IMR-90 (cell line): ENCODE results near the gene WDR5. TPM values are rescaled to one million over a fixed set of nuclear protein-coding genes. Genes with fewer than 3 reads are reported as not detected.
A peak's percentile ranks its signal among the peaks of the same experiment; 100 is the strongest.

Experiments
- ATAC-seq: fragments of 200-7000 bp; cut with Tn5 transposase; 2 replicates; pipeline ENCODE4 v1.9.1; 2020; ENCODE audit warnings: low read depth, mild to moderate bottlenecking, moderate library complexity
- BruUV-seq: library from RNA; stranded (reverse); fragments of 400-500 nt; replicated peaks from 2 replicates; lab custom pipeline; 2021; lab: Mats Ljungman, UMichigan
- CTCF ChIA-PET: fragments of 300-600 bp; formaldehyde crosslinking; extraction: SDS; loops from one replicate; lab custom pipeline; 2021; ENCODE audit warnings: antibody characterized with exemption; lab: Yijun Ruan, JAX
- POLR2A ChIA-PET: fragments of 300-600 bp; sonication (Branson Sonifier 250); formaldehyde crosslinking; loops from one replicate; lab custom pipeline; 2022; ENCODE audit warnings: antibody characterized with exemption; ENCODE audit not compliant: unreplicated experiment; lab: Charles Lee
- DNase-seq: peaks from one replicate; pipeline ENCODE4 v3.0.0; 2013
- H2AFZ ChIP-seq: replicated peaks from 2 replicates; pipeline ENCODE3; 2013; ENCODE audit warnings: low read length, mild to moderate bottlenecking; ENCODE audit not compliant: poor library complexity
- H2AK5ac ChIP-seq: 2 replicates; pipeline ENCODE4 v1.6.1; 2013; ENCODE audit warnings: low read depth, low read length, inconsistent platforms
- H2AK9ac ChIP-seq: replicated peaks from 2 replicates; pipeline ENCODE3; 2013; ENCODE audit warnings: mild to moderate bottlenecking, low read depth, low read length, moderate library complexity; ENCODE audit not compliant: poor library complexity
- H2BK120ac ChIP-seq: 2 replicates; pipeline ENCODE4 v1.6.1; 2013; ENCODE audit warnings: low read depth, low read length, inconsistent platforms
- H2BK15ac ChIP-seq: 3 replicates; pipeline ENCODE4 v1.6.1; 2013; ENCODE audit warnings: low read depth, low read length, inconsistent platforms
- H2BK20ac ChIP-seq: 2 replicates; pipeline ENCODE4 v1.6.1; 2013; ENCODE audit warnings: low read depth, mild to moderate bottlenecking, inconsistent platforms, low read length, moderate library complexity
- H2BK5ac ChIP-seq: 2 replicates; pipeline ENCODE4 v1.6.1; 2013; ENCODE audit warnings: mild to moderate bottlenecking, low read depth, low read length, inconsistent platforms; ENCODE audit not compliant: poor library complexity, severe bottlenecking
- H3K14ac ChIP-seq: replicated peaks from 2 replicates; pipeline ENCODE4 v1.6.1; 2013; ENCODE audit warnings: low read depth, low read length, inconsistent platforms
- H3K18ac ChIP-seq: 2 replicates; pipeline ENCODE4 v1.6.1; 2013; ENCODE audit warnings: low read depth, low read length, control low read depth
- H3K23ac ChIP-seq: 2 replicates; pipeline ENCODE4 v1.6.1; 2013; ENCODE audit warnings: low read depth, low read length, inconsistent platforms
- H3K27ac ChIP-seq: 2 replicates; pipeline ENCODE4 v1.5.1; 2013; ENCODE audit warnings: mild to moderate bottlenecking, control low read depth, low read length; ENCODE audit not compliant: insufficient read depth
- H3K27me3 ChIP-seq: 2 replicates; pipeline ENCODE4 v1.6.1; 2013; ENCODE audit warnings: low read length; ENCODE audit not compliant: control insufficient read depth, insufficient read depth
- H3K36me3 ChIP-seq: 2 replicates; pipeline ENCODE4 v1.6.1; 2013; ENCODE audit warnings: low read length, mixed read lengths; ENCODE audit not compliant: control insufficient read depth, insufficient read depth
- H3K4ac ChIP-seq: 2 replicates; pipeline ENCODE4 v1.6.1; 2013; ENCODE audit warnings: low read depth, low read length, inconsistent platforms
- H3K4me1 ChIP-seq: 2 replicates; pipeline ENCODE4 v1.6.1; 2013; ENCODE audit warnings: low read length, mixed read lengths; ENCODE audit not compliant: control insufficient read depth, insufficient read depth
- H3K4me2 ChIP-seq: 2 replicates; pipeline ENCODE4 v1.6.1; 2013; ENCODE audit warnings: low read depth, mild to moderate bottlenecking, control low read depth, low read length, moderate library complexity
- H3K4me3 ChIP-seq: 2 replicates; pipeline ENCODE4 v1.5.1; 2013; ENCODE audit warnings: low read depth, mild to moderate bottlenecking, control low read depth, low read length, moderate library complexity; ENCODE audit not compliant: insufficient read depth
- H3K56ac ChIP-seq: 2 replicates; pipeline ENCODE4 v1.6.1; 2013; ENCODE audit warnings: low read length, inconsistent platforms; ENCODE audit not compliant: insufficient read depth; ENCODE audit errors: extremely low read depth
- H3K79me1 ChIP-seq, 2 experiments: 2 replicates each; pipeline ENCODE4 v1.6.1; 2013; ENCODE audit warnings: low read length in 2 of 2, inconsistent platforms in 1 of 2, low read depth in 1 of 2
- H3K9ac ChIP-seq: 2 replicates; pipeline ENCODE4 v1.6.1; 2013; ENCODE audit warnings: low read depth, low read length, control low read depth
- H3K9me1 ChIP-seq: 2 replicates; pipeline ENCODE4 v1.6.1; 2013; ENCODE audit warnings: low read length, inconsistent platforms; ENCODE audit not compliant: insufficient read depth
- H3K9me3 ChIP-seq: 2 replicates; pipeline ENCODE4 v1.6.1; 2013; ENCODE audit warnings: low read length; ENCODE audit not compliant: control insufficient read depth, insufficient read depth
- H4K20me1 ChIP-seq: 2 replicates; pipeline ENCODE4 v1.6.1; 2013; ENCODE audit warnings: low read length, inconsistent platforms; ENCODE audit not compliant: insufficient read depth
- H4K5ac ChIP-seq: 2 replicates; pipeline ENCODE4 v1.6.1; 2013; ENCODE audit warnings: mild to moderate bottlenecking, low read depth, low read length, control low read depth
- H4K8ac ChIP-seq, 2 experiments: 2 replicates each; pipeline ENCODE4 v1.6.1; 2013; ENCODE audit warnings: low read depth in 2 of 2, low read length in 2 of 2, control low read depth in 1 of 2, inconsistent platforms in 1 of 2
- H4K91ac ChIP-seq: 2 replicates; pipeline ENCODE4 v1.6.1; 2013; ENCODE audit warnings: low read depth, low read length, inconsistent platforms; ENCODE audit not compliant: insufficient read depth
- MAZ ChIP-seq: IDR thresholded peaks from 2 replicates; pipeline ENCODE4 v1.6.1; 2012; ENCODE audit warnings: low read depth, mild to moderate bottlenecking, low read length, improper control_type of control experiment, moderate library complexity, borderline replicate concordance
- MXI1 ChIP-seq: IDR thresholded peaks from 2 replicates; pipeline ENCODE4 v1.6.1; 2012; ENCODE audit warnings: low read depth, mild to moderate bottlenecking, low read length, moderate library complexity, borderline replicate concordance
- WGBS, 2 experiments: methylation state at CpG; one replicate each; pipeline versions ENCODE4 v1.1.5 to v1.1.7; 2013; ENCODE audit warnings: missing lambda C conversion rate in 2 of 2; ENCODE audit not compliant: insufficient read length in 1 of 2; ENCODE audit errors: extremely low coverage in 2 of 2; 5-methylcytosine and 5-hydroxymethylcytosine counted together
- dilution Hi-C: fragments of 300-500 bp; cut with HindIII; formaldehyde crosslinking; loops from one replicate; pipeline ENCODE4 v1.14.3; 2018; ENCODE audit warnings: low sequenced_read_pairs; ENCODE audit not compliant: unreplicated experiment
- in situ Hi-C: fragments of 300-500 bp; cut with MboI; formaldehyde crosslinking; loops from 3 replicates; pipeline ENCODE4 v1.14.3; 2019; ENCODE audit warnings: low sequenced_read_pairs, inconsistent platforms, mixed read lengths
- intact Hi-C: fragments of 100-400 bp; cut with micrococcal nuclease; formaldehyde crosslinking; loops from 2 replicates; pipeline ENCODE4 v1.10.0; 2022
- polyA plus RNA-seq, 3 experiments: library from polyadenylated mRNA; depleted of rRNA; stranded (reverse); fragments of >200 nt; gene quantifications; 2 replicates each; pipeline ENCODE4 v1.2.3, GENCODE V29; 2012; ENCODE audit warnings: low replicate concordance in 1 of 3
- total RNA-seq: library from RNA; depleted of rRNA; stranded (reverse); fragments of >200 nt; gene quantifications from 2 replicates; pipeline ENCODE4 v1.2.3, GENCODE V29; 2012

Gene WDR5
- total and polyA plus RNA-seq, 2 of the 4 experiments (the other 2 are of a cell fraction), result 18.3 to 26.6 TPM

GRCh38 chr9:134136118-134136995 is 475 bp downstream of the WDR5 start:
- Histone ChIP-seq H3K56ac (no peak overlapping the region; the same call in 1 of the 2 replicates), H3K36me3 (peaks cover 10% of the 10 kb centered on the region), H2BK5ac (no peak overlapping the region), H3K79me1 (peaks cover 31 to 47% of the 10 kb centered on the region in 2 experiments), H4K20me1 (peaks cover 34% of the 10 kb centered on the region), H3K4ac (peak overlapping the region; percentile 7), H3K9me1 (peaks cover 13% of the 10 kb centered on the region; the same call in 1 of the 2 replicates), H3K4me2 (peak overlapping the region; percentile 92), H2AFZ (peak overlapping the region; percentile 76), H3K9ac (peak overlapping the region; percentile 93), H3K23ac (peak overlapping the region; percentile 85), H3K9me3 (no peaks in the 10 kb centered on the region), H3K27me3 (no peaks in the 10 kb centered on the region), H2AK9ac (peak overlapping the region; percentile 94), H4K8ac (peak overlapping the region; percentile 48 to 55; a peak in 2 of 4 replicates), H3K4me1 (peaks cover 16% of the 10 kb centered on the region), H2AK5ac (peak overlapping the region; percentile 49; the same call in 1 of the 2 replicates), H4K91ac (peak overlapping the region; percentile 38; the same call in 1 of the 2 replicates), H2BK120ac (no peak overlapping the region), H2BK15ac (no peak overlapping the region), H4K5ac (no peak overlapping the region), H3K18ac (no peak overlapping the region), H3K4me3 (peak overlapping the region; percentile 81), H2BK20ac (no peak overlapping the region), H3K14ac (peak overlapping the region; percentile 77), H3K27ac (peak overlapping the region; percentile 71)
- no TSS peak for BruUV-seq
- 1% methylated on average over 48 of the region's 93 CpGs; no CpG with 5 or more reads in 1 of the 2 experiments for WGBS, 2 experiments
- ChIA-PET POLR2A (interaction anchor here (0.5 kb wide), 1 partner anchor 103 kb away, joined by 3 read pairs; no protein-coding TSS in a partner anchor), CTCF (no interaction called here)
- in situ Hi-C loops, result loop anchor here (25.0 kb wide), 1 partner anchor 349 kb away; no protein-coding TSS in a partner anchor
- DNase-seq (peak; percentile 13), ATAC-seq (peak; percentile 31)
- dilution Hi-C loops, result no loop called here
- TF ChIP-seq MAZ (no peak), MXI1 (peak; percentile 69; the same call in 1 of the 2 replicates)
- intact Hi-C loops, result loop anchor here (2.0 kb wide), 1 partner anchor 70 kb away; no protein-coding TSS in a partner anchor
